ENCODE results near the gene FGD2. TPM values are rescaled to one million over a fixed set of nuclear protein-coding genes. Genes with fewer than 3 reads are reported as not detected.

FGD2 gene, protein sequence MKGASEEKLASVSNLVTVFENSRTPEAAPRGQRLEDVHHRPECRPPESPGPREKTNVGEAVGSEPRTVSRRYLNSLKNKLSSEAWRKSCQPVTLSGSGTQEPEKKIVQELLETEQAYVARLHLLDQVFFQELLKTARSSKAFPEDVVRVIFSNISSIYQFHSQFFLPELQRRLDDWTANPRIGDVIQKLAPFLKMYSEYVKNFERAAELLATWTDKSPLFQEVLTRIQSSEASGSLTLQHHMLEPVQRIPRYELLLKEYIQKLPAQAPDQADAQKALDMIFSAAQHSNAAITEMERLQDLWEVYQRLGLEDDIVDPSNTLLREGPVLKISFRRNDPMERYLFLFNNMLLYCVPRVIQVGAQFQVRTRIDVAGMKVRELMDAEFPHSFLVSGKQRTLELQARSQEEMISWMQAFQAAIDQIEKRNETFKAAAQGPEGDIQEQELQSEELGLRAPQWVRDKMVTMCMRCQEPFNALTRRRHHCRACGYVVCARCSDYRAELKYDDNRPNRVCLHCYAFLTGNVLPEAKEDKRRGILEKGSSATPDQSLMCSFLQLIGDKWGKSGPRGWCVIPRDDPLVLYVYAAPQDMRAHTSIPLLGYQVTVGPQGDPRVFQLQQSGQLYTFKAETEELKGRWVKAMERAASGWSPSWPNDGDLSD
- total RNA-seq (2011; cell fraction: chromatin; rRNA removed; ENCODE audit: low replicate concordance) = 0.30 and 0.49 TPM in 2 replicates
- 0.13 TPM in 1 of 2 replicates, not detected in the other for total RNA-seq (2011; cell fraction: nucleolus; rRNA removed)
- total RNA-seq (2011; cell fraction: nucleoplasm; rRNA removed) = 0.37 TPM in 1 of 2 replicates, not detected in the other
- total RNA-seq (2014; rRNA removed) (0.04 TPM in 1 of 2 replicates, not detected in the other), total RNA-seq (2014; rRNA removed; fragmentation: Illumina TruSeq; extraction: Trizol) (not detected in 2 replicates), total RNA-seq (2015; rRNA removed; fragmentation: Illumina TruSeq; extraction: Trizol) (0.15 TPM in 1 of 2 replicates, not detected in the other), total RNA-seq (2021) (0.13 TPM in 1 of 2 replicates, not detected in the other), polyA plus RNA-seq (2011; rRNA removed) (0.04 TPM in 1 of 2 replicates, not detected in the other), polyA plus RNA-seq (2014; fragmentation: Illumina TruSeq; extraction: Trizol) (not detected in 2 replicates), polyA plus RNA-seq (2014; fragmentation: Nextera tagmentation; extraction: Ambion mirVana) (not detected), polyA plus RNA-seq (2014; rRNA removed) (0.09 TPM in 1 of 2 replicates, not detected in the other), polyA minus RNA-seq (2011; rRNA and poly(A)+ RNA removed) (0.03 TPM in 1 of 2 replicates, not detected in the other), Bru-seq, nascent RNA (percentile 8 among the genes with signal in this experiment), BruChase-seq, experiment 1, labeled RNA remaining after a 2-hour chase (not detected), BruChase-seq, experiment 2, labeled RNA remaining after a 6-hour chase (percentile 8 among the genes with signal in this experiment)
- 0.04 and 0.06 TPM in 2 replicates for polyA plus RNA-seq (2011; cell fraction: cytosol; rRNA removed)
- polyA plus RNA-seq (2011; cell fraction: nucleus; rRNA removed) = 0.15 and 0.44 TPM in 2 replicates
- 0.17 and 0.42 TPM in 2 replicates for polyA plus RNA-seq (2012)
- not detected in 2 replicates for polyA minus RNA-seq (2011; cell fraction: cytosol; rRNA and poly(A)+ RNA removed)
- polyA minus RNA-seq (2011; cell fraction: nucleus; rRNA and poly(A)+ RNA removed) = 0.33 TPM in 1 of 2 replicates, not detected in the other
- long read RNA-seq, experiment 1 = 0 reads
- long read RNA-seq, experiment 2 = 0 reads
- long read RNA-seq, experiment 3 = 0 reads

DNA sequence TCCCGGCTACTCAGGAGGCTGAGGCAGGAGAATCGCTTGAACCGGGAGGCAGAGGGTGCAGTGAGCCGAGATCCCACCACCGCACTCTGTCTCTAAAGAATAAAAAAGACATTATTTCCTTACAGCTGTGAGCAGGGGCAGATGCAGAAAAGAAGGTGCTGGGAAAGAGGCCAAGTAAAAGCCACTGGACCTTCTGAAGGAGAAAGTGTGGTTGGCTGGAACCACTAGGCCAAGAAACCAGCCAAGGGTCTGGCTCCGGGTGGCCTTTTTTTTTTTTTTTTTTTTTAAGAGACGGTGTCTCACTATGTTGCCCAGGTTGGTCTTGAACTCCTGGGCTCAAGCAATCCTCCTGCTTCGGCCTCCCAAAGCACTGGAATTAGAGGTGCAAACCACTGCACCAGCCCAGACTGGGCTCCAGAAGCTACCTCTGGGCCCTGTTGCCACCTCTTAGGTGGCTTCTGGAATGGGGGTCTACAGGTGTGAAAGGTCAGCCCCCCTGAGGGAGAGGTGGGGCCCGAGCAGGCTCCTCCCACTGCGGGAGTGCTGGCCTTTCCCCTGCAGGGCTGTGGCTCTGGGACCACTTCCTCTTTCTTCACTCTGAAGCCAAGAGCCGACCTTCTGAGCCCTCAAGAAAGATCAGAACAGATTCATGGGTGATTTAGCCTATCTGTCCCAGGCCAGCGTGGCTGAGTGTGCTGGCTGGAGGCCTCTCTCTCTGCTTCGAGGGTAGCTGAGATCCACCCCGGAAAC lies at the start of gene FGD2:
Gene FGD2, plus strand, starts transcription at position 595 of the 750 bp plus-strand sequence. CDS start 163 bp downstream, outside the sequence.
- intact Hi-C loops (cut with micrococcal nuclease) = loop anchor here (10.0 kb wide), 1 partner anchor 390 kb away; no protein-coding TSS in a partner anchor
- ATAC-seq (peak; percentile 84), FAIRE-seq (peak; percentile 89), DNase-seq (ENCODE audit: extremely low read depth in 1 of 4, low spot score in 3 of 4) (peak; percentile 54 to 65 (median 62))
- ChIA-PET POLR2A (interaction anchor here (0.6 to 1.5 kb wide), 5 partner anchors 9 to 549 kb away, joined by 3 read pairs; no protein-coding TSS in a partner anchor), CTCF (ENCODE audit: low intra/inter-chr PET ratio) (no interaction called here)
- Histone ChIP-seq H3K4me2 (ENCODE audit: insufficient read depth, low read length) (peak within 1 kb of the TSS; percentile 0; the same call in 1 of the 2 replicates), H3K4me3 (no peak within 1 kb of the TSS), H3K4me1 (replicated peaks in 1 of 2; ENCODE audit: control insufficient read depth in 2 of 2, insufficient read depth in 2 of 2, low read length in 2 of 2) (peaks cover 2 to 12% of the 10 kb centered on the region in 2 experiments; a peak in 3 of 5 replicates), H3K36me3 (ENCODE audit: control insufficient read depth, insufficient read depth, low read length) (no peaks in the 10 kb centered on the region), H3K9ac (ENCODE audit: insufficient read depth in 1 of 2, low read depth in 2 of 2, low read length in 2 of 2) (peak within 1 kb of the TSS in 1 of 2 experiments; percentile 81; a peak in 2 of 4 replicates), H3K9me3 (replicated peaks; ENCODE audit: control insufficient read depth, insufficient read depth, low read depth, low read length) (no peaks in the 10 kb centered on the region), H3K9me1 (ENCODE audit: control insufficient read depth, insufficient read depth, low read length) (no peaks in the 10 kb centered on the region), H2AFZ (ENCODE audit: low read depth, low read length) (no peak within 1 kb of the TSS), H3K27ac (ENCODE audit: extremely low read depth, low read depth, low read length) (no peak within 1 kb of the TSS), H4K20me1 (replicated peaks; ENCODE audit: control insufficient read depth, insufficient read depth, low read length) (peaks cover 3% of the 10 kb centered on the region; the same call in 1 of the 2 replicates), H3K79me2 (ENCODE audit: control insufficient read depth, insufficient read depth, low read length) (no peaks in the 10 kb centered on the region), H3K27me3 (ENCODE audit: control insufficient read depth in 2 of 2, insufficient read depth in 2 of 2, low read length in 2 of 2) (peaks cover 25 to 62% of the 10 kb centered on the region in 2 experiments)
- no TSS peak for BruUV-seq (replicated peaks)
- in situ Hi-C loops (cut with MboI) = loop anchor here (25.0 kb wide), 1 partner anchor 1482 kb away; no protein-coding TSS in a partner anchor
- WGBS (ENCODE audit: insufficient coverage, low coverage, missing lambda C conversion rate) = 37% methylated on average over 14 of the region's 14 CpGs
- TF ChIP-seq, protein P1, sequence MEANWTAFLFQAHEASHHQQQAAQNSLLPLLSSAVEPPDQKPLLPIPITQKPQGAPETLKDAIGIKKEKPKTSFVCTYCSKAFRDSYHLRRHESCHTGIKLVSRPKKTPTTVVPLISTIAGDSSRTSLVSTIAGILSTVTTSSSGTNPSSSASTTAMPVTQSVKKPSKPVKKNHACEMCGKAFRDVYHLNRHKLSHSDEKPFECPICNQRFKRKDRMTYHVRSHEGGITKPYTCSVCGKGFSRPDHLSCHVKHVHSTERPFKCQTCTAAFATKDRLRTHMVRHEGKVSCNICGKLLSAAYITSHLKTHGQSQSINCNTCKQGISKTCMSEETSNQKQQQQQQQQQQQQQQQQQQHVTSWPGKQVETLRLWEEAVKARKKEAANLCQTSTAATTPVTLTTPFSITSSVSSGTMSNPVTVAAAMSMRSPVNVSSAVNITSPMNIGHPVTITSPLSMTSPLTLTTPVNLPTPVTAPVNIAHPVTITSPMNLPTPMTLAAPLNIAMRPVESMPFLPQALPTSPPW (CRISPR knock-in tag; IDR thresholded peaks at IDR 0.05) = peak; percentile 58
- TF ChIP-seq ZNF253 (CRISPR knock-in tag; conservative IDR thresholded peaks at IDR 0.05) (no peak), NRF1 (conservative IDR thresholded peaks at IDR 0.05 in 1 of 2, IDR thresholded peaks at IDR 0.05 in 1 of 2) (peak; percentile 10 to 16; a peak in 1 of 4 replicates), CBFA2T3 (IDR thresholded peaks at IDR 0.05) (peak; percentile 61), ATF1 (CRISPR knock-in tag; IDR thresholded peaks at IDR 0.05) (no peak), ATF1 (tag; IDR thresholded peaks at IDR 0.05) (no peak), TCF3 (CRISPR knock-in tag; IDR thresholded peaks at IDR 0.05) (peak; percentile 67), HDAC1 (IDR thresholded peaks at IDR 0.05) (peak in 1 of 2 experiments; percentile 73; a peak in 1 of 4 replicates), ZBTB7A (IDR thresholded peaks at IDR 0.05; ENCODE audit: borderline replicate concordance, control insufficient read depth, low read depth, low read length) (peak; percentile 75), TEAD4 (IDR thresholded peaks at IDR 0.05; ENCODE audit: low read length) (peak; percentile 48; the same call in 1 of the 2 replicates), TEAD4 (CRISPR knock-in tag; IDR thresholded peaks at IDR 0.05; ENCODE audit: borderline replicate concordance) (no peak), SOX6 (IDR thresholded peaks at IDR 0.05) (no peak)
- TF ChIP-seq, protein P2, sequence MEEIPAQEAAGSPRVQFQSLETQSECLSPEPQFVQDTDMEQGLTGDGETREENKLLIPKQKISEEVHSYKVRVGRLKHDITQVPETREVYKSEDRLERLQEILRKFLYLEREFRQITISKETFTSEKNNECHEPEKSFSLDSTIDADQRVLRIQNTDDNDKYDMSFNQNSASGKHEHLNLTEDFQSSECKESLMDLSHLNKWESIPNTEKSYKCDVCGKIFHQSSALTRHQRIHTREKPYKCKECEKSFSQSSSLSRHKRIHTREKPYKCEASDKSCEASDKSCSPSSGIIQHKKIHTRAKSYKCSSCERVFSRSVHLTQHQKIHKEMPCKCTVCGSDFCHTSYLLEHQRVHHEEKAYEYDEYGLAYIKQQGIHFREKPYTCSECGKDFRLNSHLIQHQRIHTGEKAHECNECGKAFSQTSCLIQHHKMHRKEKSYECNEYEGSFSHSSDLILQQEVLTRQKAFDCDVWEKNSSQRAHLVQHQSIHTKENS (CRISPR knock-in tag; IDR thresholded peaks at IDR 0.05) = no peak
